Activated effector memory CD4-positive, alpha-beta T cell treated with Interleukin-2 at 50 U/mL for 16 hours (primary cell): ENCODE measurements around the gene FABP6.

ENCODE experiments used
- DNase-seq: peaks from one replicate; pipeline ENCODE4 v3.0.0-alpha.2; 2020

The FABP6 gene

DNA sequence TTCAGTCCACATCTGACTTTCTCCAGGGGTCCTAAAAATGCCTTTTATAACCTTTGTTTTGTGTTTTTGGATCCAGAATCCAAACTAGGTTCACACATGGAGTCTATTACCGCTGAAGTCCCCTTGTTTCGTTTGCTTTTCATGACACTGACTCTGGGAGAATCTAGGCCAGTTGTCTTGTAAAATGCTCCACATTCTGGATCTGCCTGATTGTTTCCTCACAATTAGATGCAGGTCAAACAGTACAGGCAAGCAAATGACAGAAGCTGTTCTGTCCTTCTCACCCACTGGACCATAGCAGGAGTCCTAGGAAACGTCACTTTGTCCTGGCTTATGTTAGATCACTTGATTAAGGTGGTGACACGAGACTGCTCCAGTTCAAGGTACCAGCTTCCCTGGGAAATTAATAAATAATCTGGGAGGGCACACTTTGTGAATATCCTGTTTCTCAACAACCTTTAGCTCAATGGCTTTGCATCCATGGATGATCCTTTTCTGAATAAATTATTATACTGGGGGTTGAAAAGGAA lies 34.1 kb downstream of the FABP6 start:
- no peak for DNase-seq

GRCh38 chr5:160266044-160266443 lies 36.7 kb downstream of the FABP6 start:
- no peak for DNase-seq

DNA sequence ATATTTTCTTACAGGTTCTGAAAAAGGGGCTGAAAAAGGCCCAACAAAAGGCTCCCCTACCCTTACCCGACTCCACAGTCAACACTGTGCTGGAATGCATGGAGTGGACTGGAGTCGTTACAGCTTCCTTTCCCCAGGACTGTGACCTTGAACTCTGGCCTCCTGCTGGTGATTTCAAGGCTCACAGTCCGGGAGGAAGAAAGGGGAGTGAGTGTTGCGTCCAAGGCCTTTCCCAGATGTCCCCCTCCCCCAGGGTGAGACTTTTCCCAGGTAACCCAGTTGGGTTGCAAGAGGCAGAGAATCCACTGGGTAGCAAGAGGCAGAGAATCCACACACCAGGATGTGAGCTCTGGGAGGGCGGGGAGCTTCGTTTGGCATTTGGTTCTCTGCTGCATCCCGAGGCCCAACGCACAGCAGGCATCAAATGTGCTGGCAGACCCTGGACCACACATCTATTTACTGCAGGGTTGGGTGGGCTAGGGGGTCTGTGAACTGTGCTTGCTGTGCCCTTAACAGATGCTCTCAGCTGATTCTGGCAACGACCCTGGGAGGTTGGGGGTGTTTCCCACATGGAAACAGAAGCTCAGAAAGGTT lies 37.5 kb downstream of the FABP6 start:
- no peak for DNase-seq

DNA sequence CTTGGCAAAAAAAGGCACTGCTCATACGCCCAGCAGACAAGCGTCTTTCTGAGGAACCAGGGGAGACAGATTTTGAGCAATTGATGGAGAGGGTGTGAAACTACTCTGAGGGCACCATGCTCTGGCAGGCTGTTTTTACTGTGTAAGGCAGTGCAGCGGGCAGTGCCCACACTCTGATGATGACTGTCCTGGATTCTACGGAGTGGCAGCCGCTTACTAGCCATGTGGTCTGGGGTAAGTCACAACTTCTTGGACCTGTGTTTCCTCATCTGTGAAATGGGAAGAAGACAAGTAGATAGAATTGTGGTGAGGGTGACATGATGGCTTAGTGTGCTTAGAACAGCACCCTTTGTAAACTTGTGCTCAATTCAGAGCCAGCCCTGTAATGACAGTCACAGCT lies 38.8 kb downstream of the FABP6 start:
- DNase-seq: no peak

DNA sequence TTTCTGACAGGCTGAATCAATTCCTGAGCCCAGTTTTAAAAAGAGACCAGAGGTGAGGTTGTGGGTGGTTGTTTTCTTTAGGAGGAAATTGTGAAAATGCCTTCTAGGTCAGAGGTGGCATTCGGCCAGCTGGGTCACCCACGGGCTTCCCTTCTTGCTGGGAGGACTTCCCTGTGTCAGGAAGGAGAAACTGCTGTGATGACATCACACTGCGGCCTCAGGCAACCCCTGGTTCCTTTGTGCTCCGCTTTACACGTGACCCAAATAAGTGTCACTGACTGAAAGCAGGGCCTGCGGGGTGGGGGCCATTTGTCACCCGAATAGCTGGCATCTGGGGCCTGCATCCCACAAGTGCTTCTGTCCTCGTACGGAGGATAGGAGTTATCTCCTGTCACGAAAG lies 39.7 kb downstream of the FABP6 start:
- DNase-seq: no peak

GRCh38 chr5:160270704-160271103 lies 41.4 kb downstream of the FABP6 start:
- no peak for DNase-seq

DNA sequence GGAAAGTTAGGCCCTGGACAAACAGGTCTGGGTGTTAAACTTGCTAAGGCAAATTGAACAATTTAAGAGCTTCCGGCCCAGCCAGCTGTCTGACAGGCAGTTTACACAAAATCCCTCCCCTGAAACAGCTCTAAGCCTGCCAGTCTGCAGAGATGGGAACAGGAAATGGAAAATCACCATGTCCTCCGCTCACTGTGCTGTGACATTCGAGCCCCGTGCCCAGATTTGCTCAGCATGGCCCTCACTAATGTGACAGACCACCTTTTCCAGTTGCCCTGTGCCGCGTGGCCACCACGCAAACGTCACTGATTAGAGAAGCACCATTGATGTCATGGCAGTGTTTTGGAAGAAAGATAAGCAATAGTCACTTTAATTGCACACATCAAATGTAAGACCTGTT lies 42.1 kb downstream of the FABP6 start:
- DNase-seq: no peak

DNA sequence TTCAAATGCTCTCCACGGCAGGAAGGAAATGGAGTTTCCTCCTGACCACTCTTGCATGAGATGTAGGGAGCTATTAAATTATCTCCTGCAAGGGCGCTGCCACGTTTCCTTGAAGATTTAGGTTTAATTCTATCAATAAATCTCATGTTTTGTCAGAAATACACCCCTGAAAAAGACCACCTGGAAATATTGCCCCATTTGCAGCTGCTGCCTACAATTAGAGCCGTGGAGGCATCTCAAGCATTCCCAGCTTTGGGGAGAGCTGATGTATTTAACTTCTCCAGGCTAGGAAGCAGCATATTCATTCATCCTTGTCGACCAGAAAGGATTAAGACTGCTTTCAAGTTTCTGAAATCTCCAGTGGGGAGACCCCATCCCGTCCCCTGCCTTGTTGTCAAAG lies 42.5 kb downstream of the FABP6 start:
- no peak for DNase-seq

GRCh38 chr5:160272264-160272663 lies 43.0 kb downstream of the FABP6 start:
- DNase-seq: no peak

DNA sequence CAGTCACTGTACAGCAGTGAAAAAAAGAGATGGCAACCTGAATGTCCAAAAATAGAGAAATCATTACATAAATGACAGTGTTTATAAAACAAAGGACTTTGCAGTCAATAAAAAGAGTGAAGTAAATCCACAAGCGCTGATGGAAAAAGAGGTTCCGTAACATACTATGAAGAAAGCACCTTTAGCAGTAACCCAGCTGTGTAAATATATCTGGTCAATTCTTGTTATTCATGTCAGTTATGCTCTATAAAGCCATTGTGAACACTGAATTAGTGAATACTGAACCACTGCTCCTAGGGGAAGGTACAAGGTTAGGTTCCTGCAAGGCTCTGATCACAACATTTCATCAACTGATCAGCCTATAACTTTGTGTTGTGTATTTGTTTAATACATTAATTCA lies 43.6 kb downstream of the FABP6 start:
- DNase-seq: no peak

GRCh38 chr5:160274483-160274931 lies 45.2 kb downstream of the FABP6 start:
- no peak for DNase-seq

- DNase-seq: no peak
Observed at GRCh38 chr5:160278343-160278742, 49.0 kb downstream of the FABP6 start.

- DNase-seq: no peak
Observed at GRCh38 chr5:160280384-160281095, 51.2 kb downstream of the FABP6 start.

DNA sequence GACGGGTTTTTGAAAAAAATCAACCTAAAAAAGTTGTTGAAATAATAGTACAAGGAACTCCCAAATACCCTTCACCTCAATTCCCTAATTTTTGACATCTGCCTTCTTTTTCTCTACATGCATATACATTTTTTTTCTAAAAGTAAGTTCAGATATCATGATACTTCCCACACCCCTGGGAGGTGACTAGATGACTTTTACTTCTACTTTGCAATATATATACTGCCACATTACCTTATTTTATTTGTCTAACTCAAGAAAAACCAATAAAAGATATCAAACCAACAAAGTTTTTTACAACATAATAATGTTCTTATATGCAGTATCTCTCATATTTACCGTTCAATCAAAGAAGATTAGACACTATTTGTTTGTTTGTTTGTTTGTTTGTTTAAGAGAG lies 52.0 kb downstream of the FABP6 start:
- no peak for DNase-seq

GRCh38 chr5:160284291-160284873 lies 55.1 kb downstream of the FABP6 start:
- DNase-seq: no peak

- DNase-seq: no peak
Observed at GRCh38 chr5:160285316-160285715, 56.0 kb downstream of the FABP6 start.

GRCh38 chr5:160286947-160287346 lies 57.6 kb downstream of the FABP6 start:
- no peak for DNase-seq

DNA sequence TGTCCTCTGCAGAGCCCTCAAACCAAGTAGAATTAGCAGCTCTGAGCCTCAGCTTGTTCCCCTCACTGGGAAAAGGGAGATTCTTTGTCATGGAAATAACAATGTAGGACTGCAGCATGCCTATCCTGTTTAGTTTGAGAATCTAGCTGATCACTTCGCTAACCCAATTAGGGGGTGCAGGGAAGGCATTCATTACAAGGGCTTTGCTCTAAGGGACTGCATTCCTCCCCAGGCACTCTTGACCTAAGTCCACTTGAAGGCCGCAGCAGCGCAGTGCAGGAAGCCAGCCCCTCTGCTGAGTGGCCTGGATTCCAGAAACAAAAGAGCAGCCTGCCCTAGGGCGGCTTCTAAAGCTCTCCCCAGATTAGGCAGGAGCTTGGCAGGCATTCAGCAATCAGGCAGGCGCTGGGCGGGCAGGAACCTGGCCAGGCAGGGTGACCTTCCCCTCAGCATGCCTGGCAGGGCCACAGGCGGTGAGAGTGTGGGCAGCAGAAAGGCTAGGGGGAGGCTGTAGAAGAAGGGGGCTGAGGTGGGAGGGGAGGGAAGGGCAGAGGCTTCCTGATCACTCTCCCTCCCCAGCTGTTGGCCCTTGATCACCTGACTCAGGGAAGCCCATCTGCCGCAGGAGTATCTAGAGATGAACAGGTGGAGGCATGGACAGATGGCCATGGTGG lies 58.2 kb downstream of the FABP6 start:
- no peak for DNase-seq
